WI38 (cell line): ENCODE results near the gene TTLL12.

Source experiments
- H3K4me3 ChIP-seq: 2 replicates; pipeline ENCODE4 v1.5.1; 2011; ENCODE audit warnings: low read depth, mild to moderate bottlenecking, control low read depth, low read length
- CTCF ChIP-seq: IDR thresholded peaks from 2 replicates; pipeline ENCODE4 v1.5.1; 2012; ENCODE audit warnings: low read depth, mild to moderate bottlenecking, control low read depth, low read length

TTLL12 gene

DNA sequence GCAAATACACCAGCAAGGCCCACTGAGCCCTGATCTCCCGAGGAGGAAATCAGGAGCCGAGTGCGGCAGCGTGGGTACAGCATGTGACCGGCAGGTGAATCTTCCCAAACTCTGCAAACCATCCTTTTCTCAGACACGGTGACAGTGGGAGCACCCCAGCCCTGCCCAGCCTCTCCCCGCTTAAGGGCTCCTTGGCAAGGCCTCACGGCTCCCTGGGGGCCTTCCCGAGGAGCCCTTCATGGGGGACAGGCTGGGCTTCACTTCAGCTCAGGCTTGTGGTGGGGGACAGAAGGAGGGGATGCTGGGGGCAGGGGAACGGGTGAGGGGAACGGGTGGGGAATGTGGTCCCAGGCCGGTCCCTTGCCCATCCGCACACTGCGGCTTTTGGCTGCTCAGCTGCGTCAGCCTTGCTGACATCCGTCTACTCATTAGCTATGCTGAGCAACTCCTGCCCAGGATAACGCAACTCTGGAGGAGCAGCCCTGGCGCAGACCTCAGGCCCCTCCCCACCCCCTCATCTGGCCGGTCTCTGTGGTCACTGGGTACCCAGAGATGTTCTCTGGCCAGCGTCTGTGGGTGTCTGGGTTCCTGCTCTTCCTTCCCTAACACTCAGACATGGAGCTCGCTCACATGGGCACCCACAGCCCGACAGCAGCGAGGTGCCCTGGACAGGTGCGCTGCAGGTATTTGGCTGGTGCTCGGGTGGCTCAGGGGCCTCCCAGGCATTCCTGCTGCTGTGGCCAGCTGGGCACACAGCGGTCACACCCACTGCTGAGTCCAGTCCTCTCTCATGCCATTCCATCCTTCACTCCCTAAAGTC is 22.0 kb upstream of the TTLL12 start:
- H3K4me3 ChIP-seq, result no peak overlapping the region
- no peak for TF ChIP-seq CTCF

- H3K4me3 ChIP-seq, result no peak overlapping the region
- no peak for TF ChIP-seq CTCF
These were observed 21.1 kb upstream of the TTLL12 start for GRCh38 chr22:43207849-43208702.

GRCh38 chr22:43207386-43207785 is 20.5 kb upstream of the TTLL12 start:
- no peak overlapping the region for H3K4me3 ChIP-seq
- no peak for TF ChIP-seq CTCF

DNA sequence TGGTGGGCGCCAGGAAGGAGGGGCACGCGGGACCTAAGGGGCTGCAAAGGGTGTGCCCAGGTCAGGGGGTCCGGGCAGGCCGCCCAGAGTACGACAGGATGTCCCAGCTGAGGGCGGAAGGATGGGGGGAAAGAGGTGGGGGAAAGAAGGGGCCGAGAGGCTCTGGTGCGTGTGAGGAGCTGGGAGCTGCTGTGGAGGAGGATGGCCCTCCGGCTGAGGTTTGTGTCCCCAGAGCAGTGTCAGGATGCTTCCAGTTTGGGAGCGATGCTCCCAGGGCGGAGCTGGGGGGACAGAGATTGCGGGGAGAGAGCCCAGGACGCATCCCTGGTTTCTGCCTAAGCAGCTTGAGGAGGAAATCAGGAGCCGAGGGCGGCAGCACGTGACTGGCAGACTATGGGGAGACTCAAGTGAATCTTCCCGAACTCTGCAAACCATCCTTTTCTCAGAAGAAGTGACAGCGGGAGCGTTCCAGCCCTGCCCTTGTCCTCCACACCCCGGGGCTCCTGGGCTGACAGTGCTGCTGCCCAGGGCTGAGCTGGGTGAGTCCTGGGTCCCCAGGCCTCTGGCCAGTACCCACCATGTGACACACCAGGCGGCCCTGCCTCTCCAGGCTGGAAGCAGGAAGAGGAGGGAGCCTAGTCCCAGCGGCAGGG is 19.7 kb upstream of the TTLL12 start:
- TF ChIP-seq CTCF, result no peak
- no peak overlapping the region for H3K4me3 ChIP-seq

- no peak overlapping the region for H3K4me3 ChIP-seq
- no peak for TF ChIP-seq CTCF
These were observed 19.0 kb upstream of the TTLL12 start for GRCh38 chr22:43205748-43206508.

DNA sequence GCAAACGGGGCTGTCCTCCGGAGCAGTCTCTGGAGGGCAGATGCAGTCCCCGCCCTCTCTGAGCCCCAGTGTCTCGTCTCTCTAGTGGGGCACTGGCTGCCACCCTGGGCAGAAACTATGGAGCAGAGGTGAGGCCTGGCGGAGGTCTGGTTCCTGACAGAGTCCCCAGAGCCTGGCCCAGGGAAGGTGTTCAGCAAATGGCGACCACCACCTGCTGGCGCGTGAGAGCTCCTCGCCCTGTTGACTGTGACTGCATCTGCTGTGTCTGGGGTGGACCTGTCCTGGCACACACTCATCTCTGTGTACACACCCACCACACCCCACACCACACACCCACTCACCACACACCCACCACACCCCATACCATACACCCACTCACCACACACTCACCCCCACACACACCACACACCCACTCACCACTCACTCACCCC is 18.3 kb upstream of the TTLL12 start:
- H3K4me3 ChIP-seq, result no peak overlapping the region
- TF ChIP-seq CTCF, result no peak
